Measurements from ENCODE around the gene ACTN1.
"Not testable (repeated sequence)": the region's sequence is repeated elsewhere in the genome, so short reads cannot be mapped to it uniquely, and the experiment has no call there.

The ACTN1 gene

GRCh38 chr14:68853749-68854148 is 125.4 kb downstream of the ACTN1 start:
- DNase-seq, result no peak

- DNase-seq, result not testable (repeated sequence)
Measured at GRCh38 chr14:68852493-68852892, 126.6 kb downstream of the ACTN1 start.

- no peak for DNase-seq
Measured at GRCh38 chr14:68851078-68851477, 128.0 kb downstream of the ACTN1 start.

GRCh38 chr14:68849416-68849815 is 129.7 kb downstream of the ACTN1 start:
- DNase-seq, result no peak

- no peak for DNase-seq
Measured at GRCh38 chr14:68848253-68848652, 130.8 kb downstream of the ACTN1 start.

GRCh38 chr14:68847640-68848039 is 131.5 kb downstream of the ACTN1 start:
- not testable (repeated sequence) for DNase-seq

GRCh38 chr14:68846466-68846865 is 132.6 kb downstream of the ACTN1 start:
- no peak for DNase-seq

GRCh38 chr14:68844210-68844545 is 134.9 kb downstream of the ACTN1 start:
- no peak for DNase-seq

GRCh38 chr14:68843471-68844209 is 135.5 kb downstream of the ACTN1 start:
- DNase-seq, result peak; percentile 63

- no peak for DNase-seq
Measured at GRCh38 chr14:68842298-68842697, 136.8 kb downstream of the ACTN1 start.

GRCh38 chr14:68841016-68841809 is 137.9 kb downstream of the ACTN1 start:
- no peak for DNase-seq

GRCh38 chr14:68840454-68840853 is 138.6 kb downstream of the ACTN1 start:
- no peak for DNase-seq

GRCh38 chr14:68836082-68836481 is 143.0 kb downstream of the ACTN1 start:
- no peak for DNase-seq

- no peak for DNase-seq
Measured at GRCh38 chr14:68834816-68835215, 144.3 kb downstream of the ACTN1 start.

- DNase-seq, result no peak
Measured at GRCh38 chr14:68828698-68829097, 150.4 kb downstream of the ACTN1 start.

GRCh38 chr14:68825729-68826128 is 153.4 kb downstream of the ACTN1 start:
- no peak for DNase-seq

- DNase-seq, result no peak
Measured at GRCh38 chr14:68824517-68825347, 154.4 kb downstream of the ACTN1 start.

- DNase-seq, result no peak
Measured at GRCh38 chr14:68824207-68824516, 154.9 kb downstream of the ACTN1 start.
